Measurements from ENCODE around the gene DLG2.

DNA sequence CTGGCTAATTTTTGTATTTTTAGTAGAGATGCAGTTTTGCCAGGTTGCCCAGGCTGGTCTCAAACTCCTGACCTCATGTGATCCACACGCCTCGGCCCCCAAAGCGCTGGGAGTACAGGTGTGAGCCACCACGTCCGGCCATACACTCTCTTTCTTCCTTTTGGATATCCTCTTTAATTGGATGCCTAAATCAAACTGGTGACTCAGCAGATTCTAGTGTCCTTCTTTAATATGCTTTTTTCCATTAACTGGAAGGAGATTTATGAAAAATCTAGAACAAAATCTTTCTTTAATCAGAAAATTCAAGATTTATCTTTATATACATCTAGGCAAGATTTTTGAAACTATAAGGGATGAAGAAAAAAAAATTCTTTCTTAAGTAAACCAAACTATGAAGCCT lies 1371.7 kb downstream of the DLG2 start:
- no peak for TF ChIP-seq SIN3A (IDR thresholded peaks at IDR 0.05; ENCODE audit: borderline replicate concordance in 2 of 2, control insufficient read depth in 1 of 2, low read depth in 2 of 2, low read length in 2 of 2)
- TF ChIP-seq CBX3 (IDR thresholded peaks at IDR 0.05; ENCODE audit: borderline replicate concordance in 1 of 2, low read length in 2 of 2): no peak
- TF ChIP-seq POLR2AphosphoS5 (IDR thresholded peaks at IDR 0.05; ENCODE audit: control insufficient read depth, insufficient read depth, low read depth, low read length): no peak
- no peak for TF ChIP-seq NFYB (IDR thresholded peaks at IDR 0.05; ENCODE audit: extremely low read depth, insufficient read length)

All from K562 (cell line).